GM21390 (cell line): ENCODE results near the gene RPS6KA1.
"Not testable (repeated sequence)": the region's sequence is repeated elsewhere in the genome, so short reads cannot be mapped to it uniquely, and the experiment has no call there.

Source experiments
- ATAC-seq: cut with Tn5 transposase; IDR thresholded peaks from one replicate; pipeline ENCODE4 v1.9.1; 2021; ENCODE audit not compliant: unreplicated experiment

RPS6KA1 gene

DNA sequence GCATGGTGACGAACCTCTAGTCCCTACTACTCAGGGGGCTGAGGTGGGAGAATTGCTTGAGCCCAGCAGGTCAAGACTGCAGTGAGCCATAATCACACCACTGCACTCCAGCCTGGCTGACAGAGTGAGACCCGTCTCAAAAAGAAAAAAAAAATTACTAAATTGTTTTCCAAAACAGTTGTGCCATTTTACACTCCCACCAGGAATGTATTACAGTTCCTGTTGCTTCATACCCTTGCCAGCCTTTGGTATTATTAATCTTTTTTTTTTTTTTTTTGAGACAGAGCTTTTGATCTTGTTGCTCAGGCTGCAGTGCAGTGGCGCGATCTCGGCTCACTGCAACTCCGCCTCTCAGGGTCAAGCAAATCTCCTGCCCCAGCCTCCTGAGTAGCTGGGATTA, 55.9 kb downstream of the RPS6KA1 start:
- ATAC-seq = no peak

DNA sequence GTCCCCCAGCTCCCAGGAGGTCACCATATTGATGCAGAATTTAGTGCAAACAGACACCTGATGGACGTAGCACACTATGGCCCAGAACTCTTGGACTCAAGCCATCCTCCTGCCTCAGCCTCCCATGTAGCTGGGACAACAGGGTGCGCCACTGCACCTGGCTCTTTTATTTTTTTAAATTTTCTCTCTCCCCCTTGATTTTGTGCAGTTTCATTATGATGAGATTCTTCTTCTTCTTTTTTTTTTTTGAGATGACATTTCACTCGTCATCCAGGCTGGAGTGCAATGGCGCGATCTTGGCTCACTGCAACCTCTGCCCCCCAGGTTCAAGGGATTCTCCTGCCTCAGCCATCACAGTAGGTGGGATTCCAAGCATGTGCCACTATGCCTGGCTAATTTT, 63.8 kb downstream of the RPS6KA1 start:
- no peak for ATAC-seq

DNA sequence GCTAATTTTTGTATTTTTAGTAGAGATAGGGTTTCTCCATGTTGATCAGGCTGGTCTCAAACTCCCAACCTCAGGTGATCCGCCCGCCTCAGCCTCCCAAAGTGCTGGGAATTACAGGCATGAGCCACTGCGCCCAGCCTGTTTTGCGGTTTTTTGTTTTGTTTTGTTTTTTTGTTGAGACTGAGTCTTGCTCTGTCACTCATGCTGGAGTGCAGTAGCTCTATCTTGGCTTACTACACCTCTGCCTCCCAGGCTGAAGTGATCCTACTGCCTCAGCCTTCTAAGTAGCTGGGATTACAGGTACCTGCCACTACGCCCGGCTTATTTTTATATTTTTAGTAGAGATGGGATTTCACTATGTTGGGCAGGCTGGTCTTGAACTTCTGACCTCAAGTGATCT, 65.0 kb downstream of the RPS6KA1 start:
- ATAC-seq = not testable (repeated sequence)

DNA sequence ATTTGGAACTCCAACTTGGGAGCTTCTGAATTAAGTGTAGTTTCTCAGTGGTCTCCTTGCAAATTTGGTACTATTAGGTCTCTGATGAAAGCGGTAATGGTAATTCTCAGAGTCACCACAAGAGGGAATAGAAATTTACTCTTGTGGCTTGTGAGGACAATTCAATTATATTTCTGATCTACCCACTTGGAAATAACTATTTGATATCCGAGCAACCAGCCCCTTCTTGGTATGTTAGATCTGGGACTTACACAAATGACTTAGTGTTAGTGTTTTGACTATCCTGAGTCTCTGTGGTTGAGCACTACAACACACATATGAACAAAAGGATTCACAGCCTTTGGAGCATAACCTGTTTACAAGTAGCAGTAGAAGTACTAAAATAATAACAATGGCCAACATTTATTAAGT, 68.1 kb downstream of the RPS6KA1 start:
- no peak for ATAC-seq

DNA sequence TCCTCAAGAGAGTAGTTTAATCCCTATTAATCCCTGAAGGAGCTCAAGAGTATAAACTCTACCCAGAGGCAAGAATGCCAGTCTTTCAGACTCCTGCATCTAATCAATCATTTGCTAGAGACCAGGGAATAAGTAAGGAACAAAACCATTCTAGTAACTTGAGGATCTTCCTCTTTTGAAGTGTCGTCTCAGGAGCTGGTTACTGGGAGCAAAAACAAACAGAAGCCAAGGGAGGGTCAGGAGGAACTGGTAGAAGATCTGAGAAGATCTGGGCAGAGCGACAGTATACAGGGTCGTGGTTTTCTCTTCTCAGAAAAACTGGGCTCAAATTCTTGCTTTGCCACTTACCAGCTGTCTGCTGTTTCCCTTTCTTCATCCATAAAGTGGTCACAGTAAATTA, 69.3 kb downstream of the RPS6KA1 start:
- ATAC-seq = no peak

DNA sequence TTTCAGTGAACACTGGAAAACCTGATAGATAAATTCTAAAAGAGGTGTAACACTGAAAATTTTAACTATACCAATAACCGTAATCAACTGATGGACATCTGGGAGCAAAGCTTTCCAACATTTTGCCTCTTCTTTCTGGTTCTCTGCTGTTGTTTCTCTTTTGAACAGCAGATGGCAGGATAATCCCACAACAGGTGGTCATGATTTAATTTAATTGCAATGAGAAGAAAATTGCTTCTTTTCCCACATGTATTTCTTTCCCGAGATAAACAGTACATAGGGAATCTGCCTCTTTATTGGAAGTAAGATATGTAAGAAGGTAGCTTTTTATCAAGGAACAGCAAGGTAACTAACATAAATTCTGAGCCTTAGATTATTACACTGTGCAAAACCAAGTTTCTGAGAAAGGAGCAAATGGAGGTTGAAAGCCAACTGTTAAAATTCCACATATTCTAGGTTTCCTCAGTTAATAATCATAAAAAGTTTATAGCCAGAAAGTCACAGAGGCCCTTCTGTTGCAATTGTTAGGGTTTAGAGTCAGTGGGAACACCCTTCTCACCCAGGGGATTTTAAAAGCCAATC, 72.9 kb downstream of the RPS6KA1 start:
- no peak for ATAC-seq

DNA sequence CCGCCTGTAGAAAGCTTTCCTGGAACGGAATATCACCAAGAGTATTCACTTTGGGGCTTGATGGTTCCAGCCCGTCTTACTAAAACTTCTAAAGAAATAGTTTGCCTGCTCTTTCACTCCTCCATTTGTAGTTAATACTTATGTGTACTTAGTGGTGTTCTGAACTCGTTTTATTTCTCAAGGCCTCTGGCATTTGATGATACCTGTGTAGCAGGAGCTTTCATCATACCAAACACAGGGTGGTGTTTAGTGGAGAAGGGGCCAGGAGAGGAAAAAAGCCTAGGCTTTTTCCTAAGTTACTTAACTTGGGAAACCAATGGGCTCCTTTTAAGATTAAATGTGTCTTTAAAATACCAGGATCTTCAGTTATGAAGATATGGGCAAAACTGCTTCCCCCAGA, 74.3 kb downstream of the RPS6KA1 start:
- no peak for ATAC-seq

DNA sequence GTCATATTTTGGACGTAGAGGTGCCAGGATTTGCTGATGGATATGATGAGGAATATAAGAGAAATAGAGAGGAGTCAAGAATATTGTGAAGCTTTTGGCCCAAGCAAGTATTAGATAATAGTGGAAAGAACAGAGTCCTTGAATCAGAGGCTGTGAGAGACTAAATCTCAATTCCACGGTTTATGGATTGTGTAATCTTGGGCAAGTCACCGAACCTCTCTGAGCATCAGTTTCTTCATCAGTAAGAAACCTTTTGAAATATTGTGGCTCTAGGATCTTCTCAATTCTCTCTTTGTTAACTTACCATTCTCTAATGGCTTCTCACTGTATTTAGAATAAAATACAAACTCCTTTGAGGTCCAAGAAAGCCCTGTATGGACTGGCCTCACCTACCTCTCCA, 77.6 kb downstream of the RPS6KA1 start:
- no peak for ATAC-seq

DNA sequence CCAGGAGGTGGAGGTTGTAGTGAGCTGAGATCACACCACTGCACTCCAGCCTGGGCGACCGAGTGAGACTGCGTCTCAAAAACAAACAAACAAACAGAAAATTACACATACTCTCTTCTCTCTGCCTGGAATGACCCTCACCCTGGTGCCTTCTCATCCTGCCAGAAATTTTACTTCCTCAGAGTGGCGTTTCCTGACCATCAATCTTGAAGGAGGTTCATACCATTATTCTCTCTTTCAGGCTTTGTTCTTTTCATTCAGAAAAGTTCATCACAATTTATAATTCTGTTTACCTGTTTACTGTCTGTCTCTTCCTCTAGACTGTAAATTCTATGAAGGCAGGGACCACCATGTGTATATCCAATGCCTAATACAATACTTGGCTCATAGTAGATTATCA, 79.3 kb downstream of the RPS6KA1 start:
- ATAC-seq = no peak

DNA sequence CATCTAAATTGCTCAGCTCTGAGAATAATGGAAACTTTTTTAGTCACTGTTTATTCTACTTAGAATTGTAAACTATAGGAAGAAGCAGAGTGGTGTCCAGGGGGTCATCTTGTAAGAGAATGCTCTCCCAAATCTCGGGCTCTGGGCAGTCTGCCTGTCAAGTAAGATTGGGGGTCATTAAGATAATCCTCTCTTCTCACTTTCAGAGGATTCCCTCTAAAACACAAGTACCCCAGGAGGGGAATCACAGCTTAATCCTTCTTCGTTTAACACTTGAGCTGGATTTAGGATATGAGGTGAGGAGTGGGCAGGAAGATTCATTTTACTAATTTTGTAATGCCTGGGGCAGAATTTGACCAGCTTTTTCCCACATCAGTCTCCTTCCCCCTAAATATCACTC, 81.2 kb downstream of the RPS6KA1 start:
- no peak for ATAC-seq

DNA sequence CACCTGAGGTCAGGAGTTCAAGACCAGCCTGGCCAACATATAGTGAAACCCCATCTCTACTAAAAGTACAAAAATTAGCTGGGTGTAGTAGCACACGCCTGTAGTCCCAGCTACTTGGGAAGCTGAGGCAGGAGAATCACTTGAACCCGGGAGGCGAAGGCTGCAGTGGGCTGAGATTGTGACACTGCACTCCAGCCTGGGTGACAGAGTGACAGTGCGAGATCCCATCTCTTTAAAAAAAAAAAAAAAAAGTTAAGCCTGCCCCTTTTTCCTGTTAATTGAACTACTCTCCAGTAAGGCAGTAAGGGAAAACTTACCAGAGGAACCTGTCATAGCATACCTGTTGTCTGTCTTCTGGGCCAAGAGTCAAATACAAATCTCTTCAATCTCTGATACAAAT, 83.1 kb downstream of the RPS6KA1 start:
- ATAC-seq = not testable (repeated sequence)

DNA sequence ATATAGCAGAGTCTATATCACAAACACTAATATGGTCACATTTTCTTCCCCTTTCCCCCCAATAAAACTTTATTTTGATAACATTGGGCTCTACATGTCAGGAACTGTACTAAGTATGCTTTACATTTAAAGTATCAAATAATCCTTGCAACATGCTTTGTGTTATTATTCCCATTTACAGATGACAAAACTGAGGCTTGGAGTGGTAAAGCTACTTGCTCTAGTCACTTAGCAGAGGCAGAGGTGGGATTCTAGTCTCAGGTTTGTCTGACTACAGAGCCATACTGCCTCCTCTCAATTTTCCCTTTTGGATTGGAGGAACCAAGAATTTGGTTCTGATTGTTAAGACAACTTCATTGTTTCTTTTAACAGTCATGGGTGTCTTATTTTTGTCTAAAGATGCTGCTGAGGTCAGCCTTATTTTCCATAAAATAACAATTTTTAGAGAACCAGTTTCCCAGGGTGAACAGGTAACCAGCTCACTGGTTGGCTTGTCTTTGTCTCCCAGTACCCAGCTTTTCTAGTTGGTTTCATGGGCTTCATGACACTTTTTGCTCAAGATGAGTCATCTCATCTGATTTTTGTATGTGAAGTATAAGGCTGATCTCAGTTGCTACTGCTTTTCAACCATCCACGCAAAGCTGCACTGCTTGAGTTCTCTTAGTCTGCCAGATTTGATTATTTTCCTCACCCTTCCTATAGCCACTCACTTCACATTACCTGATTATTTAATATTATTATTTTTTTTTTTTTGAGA, 85.3 kb downstream of the RPS6KA1 start:
- no peak for ATAC-seq

DNA sequence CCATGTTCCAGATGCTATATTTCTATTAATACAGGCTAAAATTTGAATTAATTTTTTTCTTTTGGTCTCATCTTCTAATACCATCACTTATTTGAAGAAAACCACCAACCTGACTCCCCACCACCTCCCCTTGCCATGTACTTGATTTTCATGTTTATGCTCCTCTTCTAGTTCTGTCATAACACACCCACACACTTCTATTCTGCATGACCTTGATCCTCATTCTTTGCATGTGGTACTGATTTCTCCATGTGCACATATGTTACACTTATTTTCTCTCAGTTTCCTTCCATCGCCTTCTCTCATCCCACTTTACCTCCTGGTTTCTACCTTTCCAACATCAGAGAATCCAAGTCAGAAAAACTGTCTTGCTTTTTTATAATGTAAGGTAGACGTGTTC, 87.3 kb downstream of the RPS6KA1 start:
- ATAC-seq = no peak

DNA sequence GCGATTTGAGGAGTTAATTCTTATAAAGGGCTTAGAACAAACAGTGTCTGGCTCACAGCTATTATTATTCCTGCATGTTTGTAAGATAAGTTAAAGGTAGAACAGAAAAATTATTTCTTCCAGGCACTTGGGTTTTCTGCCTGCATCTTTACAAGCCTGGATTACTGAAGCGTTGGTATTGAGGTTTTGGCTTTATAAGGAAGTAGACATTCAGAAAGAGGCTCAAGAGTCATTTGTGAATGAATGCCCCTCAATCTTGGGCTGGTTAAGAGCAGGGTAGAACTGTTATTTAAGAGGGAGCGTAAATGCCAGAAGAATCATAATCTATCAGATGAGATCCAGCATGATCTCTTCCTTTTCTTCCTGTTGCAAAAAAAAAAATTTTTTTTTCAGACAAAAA, 89.0 kb downstream of the RPS6KA1 start:
- ATAC-seq = no peak
